Natural killer cell (primary cell): ENCODE measurements around the gene ITGB2. TPM values are rescaled to one million over a fixed set of nuclear protein-coding genes. Genes with fewer than 3 reads are reported as not detected.

Source experiments
- ATAC-seq, 3 donors: fragments of 150-1000 bp in 2 of 3; fragments of 200-7000 bp in 1 of 3; cut with Tn5 transposase; 1 replicate in 1 of 3; 2 replicates in 2 of 3; pipeline ENCODE4 v1.10.0; 2021; ENCODE audit warnings: mild to moderate bottlenecking in 2 of 3, moderate library complexity in 2 of 3
- DNase-seq, 2 donors: peaks; one replicate each; pipeline versions ENCODE4 v3.0.0 to v3.0.0-alpha.2; 2013 to 2021; ENCODE audit warnings: mixed read lengths in 1 of 2
- H3K27ac ChIP-seq: one replicate; pipeline ENCODE4 v1.5.1; 2013; ENCODE audit warnings: mild to moderate bottlenecking, low read length
- H3K27me3 ChIP-seq: one replicate; pipeline ENCODE4 v1.6.1; 2013; ENCODE audit warnings: low read length; ENCODE audit not compliant: control insufficient read depth, insufficient read depth
- H3K36me3 ChIP-seq: one replicate; pipeline ENCODE4 v1.6.1; 2013; ENCODE audit warnings: low read length; ENCODE audit not compliant: control insufficient read depth, insufficient read depth
- H3K4me1 ChIP-seq: one replicate; pipeline ENCODE4 v1.6.1; 2013; ENCODE audit warnings: low read length; ENCODE audit not compliant: control insufficient read depth, insufficient read depth
- H3K4me3 ChIP-seq: one replicate; pipeline ENCODE4 v1.5.1; 2013; ENCODE audit warnings: low read length
- H3K9me3 ChIP-seq: one replicate; pipeline ENCODE4 v1.6.1; 2013; ENCODE audit warnings: low read length; ENCODE audit not compliant: control insufficient read depth, insufficient read depth
- H3K27ac Mint-ChIP-seq, 2 donors: one replicate each; pipeline ENCODE4 v1.8.0; 2022; ENCODE audit warnings: mild to moderate bottlenecking in 2 of 2, mixed read lengths in 2 of 2, moderate library complexity in 1 of 2
- H3K27me3 Mint-ChIP-seq, 2 donors: one replicate each; pipeline ENCODE4 v1.8.0; 2022; ENCODE audit warnings: low read depth in 2 of 2, mixed read lengths in 2 of 2
- H3K36me3 Mint-ChIP-seq: one replicate; pipeline ENCODE4 v1.8.0; 2022; ENCODE audit warnings: mixed read lengths
- H3K4me1 Mint-ChIP-seq, 2 donors: one replicate each; pipeline ENCODE4 v1.8.0; 2022; ENCODE audit warnings: mixed read lengths in 2 of 2
- H3K4me3 Mint-ChIP-seq: one replicate; pipeline ENCODE4 v1.8.0; 2022; ENCODE audit warnings: mild to moderate bottlenecking, moderate library complexity, mixed read lengths
- H3K9me3 Mint-ChIP-seq, 2 donors: one replicate each; pipeline ENCODE4 v1.8.0; 2022; ENCODE audit warnings: mixed read lengths in 2 of 2
- WGBS: methylation state at CpG from one replicate; pipeline ENCODE4 v1.1.7; 2013; ENCODE audit warnings: missing lambda C conversion rate; ENCODE audit not compliant: insufficient coverage; 5-methylcytosine and 5-hydroxymethylcytosine counted together
- intact Hi-C: fragments of 100-400 bp; cut with micrococcal nuclease; formaldehyde crosslinking; loops from one replicate; pipeline ENCODE4 v1.14.2; 2022
- total RNA-seq, 4 donors: library from RNA; stranded (reverse); fragments of 120-200 nt in 1 of 4; gene quantifications; one replicate each; pipeline versions ENCODE4 v1.2.3 to v1.2.4, GENCODE V29; 2013 to 2022
- TF ChIP-seq, protein P1 (sequence below): fragments of 200-600 bp; IDR thresholded peaks from one replicate; pipeline ENCODE4 v1.8.0; 2022; ENCODE audit warnings: antibody characterized with exemption

The ITGB2 gene
- total RNA-seq, 3 donors from 2014 or later (not counting 1 experiment from before 2014, with no cell fraction given): 1,223 to 1,393 (median 1,250) TPM

DNA sequence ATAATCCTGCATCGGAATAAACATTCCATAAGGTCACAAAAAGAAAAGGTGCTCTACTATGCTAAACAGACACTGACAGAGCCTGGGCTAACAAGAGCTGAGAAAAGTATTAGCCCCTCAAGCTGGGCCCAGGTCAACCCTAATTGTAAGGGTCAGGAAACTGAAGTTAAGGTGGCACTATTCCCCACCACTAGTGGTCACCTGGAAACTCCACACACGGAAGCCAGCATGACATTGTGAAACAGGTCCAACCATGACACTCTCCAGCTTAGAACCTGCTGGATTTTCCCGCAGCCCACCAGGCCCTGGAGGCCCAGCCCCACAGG, 48.4 kb downstream of the ITGB2 start:
- H3K4me1 Mint-ChIP-seq: peaks cover 60 to 63% of the 10 kb centered on the region in 2 donors
- H3K4me3 ChIP-seq: peak overlapping the region; percentile 52
- peaks cover 62% of the 10 kb centered on the region for H3K4me1 ChIP-seq
- TF ChIP-seq, protein P1, sequence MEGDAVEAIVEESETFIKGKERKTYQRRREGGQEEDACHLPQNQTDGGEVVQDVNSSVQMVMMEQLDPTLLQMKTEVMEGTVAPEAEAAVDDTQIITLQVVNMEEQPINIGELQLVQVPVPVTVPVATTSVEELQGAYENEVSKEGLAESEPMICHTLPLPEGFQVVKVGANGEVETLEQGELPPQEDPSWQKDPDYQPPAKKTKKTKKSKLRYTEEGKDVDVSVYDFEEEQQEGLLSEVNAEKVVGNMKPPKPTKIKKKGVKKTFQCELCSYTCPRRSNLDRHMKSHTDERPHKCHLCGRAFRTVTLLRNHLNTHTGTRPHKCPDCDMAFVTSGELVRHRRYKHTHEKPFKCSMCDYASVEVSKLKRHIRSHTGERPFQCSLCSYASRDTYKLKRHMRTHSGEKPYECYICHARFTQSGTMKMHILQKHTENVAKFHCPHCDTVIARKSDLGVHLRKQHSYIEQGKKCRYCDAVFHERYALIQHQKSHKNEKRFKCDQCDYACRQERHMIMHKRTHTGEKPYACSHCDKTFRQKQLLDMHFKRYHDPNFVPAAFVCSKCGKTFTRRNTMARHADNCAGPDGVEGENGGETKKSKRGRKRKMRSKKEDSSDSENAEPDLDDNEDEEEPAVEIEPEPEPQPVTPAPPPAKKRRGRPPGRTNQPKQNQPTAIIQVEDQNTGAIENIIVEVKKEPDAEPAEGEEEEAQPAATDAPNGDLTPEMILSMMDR: no peak
- intact Hi-C loops: no loop called here
- H3K27me3 Mint-ChIP-seq: no peaks in the 10 kb centered on the region
- no peaks in the 10 kb centered on the region for H3K9me3 ChIP-seq
- no peak for ATAC-seq
- peak overlapping the region; percentile 92 to 93 for H3K27ac Mint-ChIP-seq
- H3K27me3 ChIP-seq: no peaks in the 10 kb centered on the region
- 7% methylated on average over 3 of the region's 3 CpGs for WGBS
- peak overlapping the region; percentile 94 for H3K4me3 Mint-ChIP-seq
- H3K36me3 Mint-ChIP-seq: no peaks in the 10 kb centered on the region
- no peaks in the 10 kb centered on the region for H3K36me3 ChIP-seq
- H3K27ac ChIP-seq: peak overlapping the region; percentile 34
- H3K9me3 Mint-ChIP-seq: no peaks in the 10 kb centered on the region
- DNase-seq: no peak

DNA sequence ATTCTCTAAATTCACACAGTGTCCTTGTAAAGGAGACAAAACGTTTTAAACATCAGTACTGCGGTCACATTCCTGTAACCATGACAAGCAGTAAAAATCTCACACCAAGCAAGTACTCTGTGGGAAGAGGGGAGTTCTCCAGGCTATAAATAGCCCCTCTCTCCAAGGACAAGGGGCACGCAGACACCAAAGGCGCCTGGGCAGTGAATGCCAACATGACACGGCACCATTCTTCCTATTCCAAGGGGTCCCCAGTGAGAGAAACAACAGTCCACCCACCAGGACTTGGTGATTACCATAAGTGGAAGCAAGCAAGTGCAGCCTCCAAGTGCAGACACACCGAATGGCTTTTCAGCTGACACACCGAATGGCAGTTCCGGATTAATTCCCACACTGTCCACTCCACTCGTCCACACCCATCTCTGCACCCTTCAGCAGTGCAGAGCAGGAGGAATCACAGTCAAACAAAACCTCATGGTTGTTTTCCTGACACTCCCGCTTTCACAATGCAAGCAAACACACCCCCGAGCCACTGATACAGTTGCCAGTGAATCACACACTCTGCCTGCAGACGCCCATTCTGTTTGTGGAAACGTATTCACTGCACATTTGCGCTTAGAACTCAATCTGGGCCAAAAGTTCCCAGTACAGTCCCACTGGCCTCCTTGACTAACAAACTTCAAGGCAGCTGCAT, 49.0 kb downstream of the ITGB2 start:
- H3K27ac ChIP-seq: no peak overlapping the region
- H3K4me3 ChIP-seq: peak overlapping the region; percentile 52
- peaks cover 67% of the 10 kb centered on the region for H3K4me1 ChIP-seq
- TF ChIP-seq, protein P1: no peak
- no peaks in the 10 kb centered on the region for H3K27me3 ChIP-seq
- Mint-ChIP-seq H3K27ac (peak overlapping the region; percentile 92 to 93), H3K4me3 (peak overlapping the region; percentile 94), H3K27me3 (no peaks in the 10 kb centered on the region), H3K4me1 (peaks cover 65 to 69% of the 10 kb centered on the region in 2 donors), H3K9me3 (no peaks in the 10 kb centered on the region), H3K36me3 (no peaks in the 10 kb centered on the region)
- DNase-seq (peak in 1 of 2 donors; percentile 47), ATAC-seq (no peak)
- H3K9me3 ChIP-seq: no peaks in the 10 kb centered on the region
- intact Hi-C loops: no loop called here
- H3K36me3 ChIP-seq: peaks cover 3% of the 10 kb centered on the region
- 40% methylated on average over 12 of the region's 14 CpGs for WGBS

DNA sequence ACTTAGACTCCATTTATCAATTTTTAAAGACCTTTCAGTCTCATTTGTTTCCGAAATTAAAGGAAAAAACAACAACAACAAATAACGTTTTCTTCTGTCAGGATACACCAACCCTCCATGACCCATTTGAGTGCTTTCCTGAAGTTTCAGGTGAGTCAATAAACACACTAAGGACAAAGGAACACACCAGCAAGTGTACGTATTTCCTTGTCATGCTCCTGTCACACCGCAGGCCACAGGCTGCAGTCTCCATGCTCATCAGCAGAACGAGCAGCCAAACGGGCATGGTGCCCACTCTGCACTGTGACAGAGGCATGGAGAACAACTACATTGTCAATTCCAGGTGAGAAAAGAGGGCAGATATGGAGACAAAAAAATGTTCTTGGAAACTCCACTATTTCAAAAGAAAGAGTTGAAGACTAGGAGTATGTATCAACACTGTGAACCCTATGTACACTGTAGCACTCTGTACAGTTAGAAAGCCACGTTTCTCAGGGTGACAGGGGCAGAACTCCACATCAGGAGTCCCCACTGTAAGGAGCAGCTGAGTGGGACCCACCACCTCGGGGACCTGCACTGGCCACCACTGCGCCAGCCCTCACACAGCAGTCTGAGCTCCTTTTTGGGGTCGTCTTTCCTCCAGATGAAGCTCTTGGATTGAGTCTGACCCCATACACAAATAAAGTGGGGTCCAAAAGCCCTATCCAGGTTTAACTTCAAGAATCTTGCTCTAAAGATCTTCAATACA, 49.8 kb downstream of the ITGB2 start:
- H3K27me3 Mint-ChIP-seq: no peaks in the 10 kb centered on the region
- H3K36me3 Mint-ChIP-seq: no peaks in the 10 kb centered on the region
- no peaks in the 10 kb centered on the region for H3K9me3 Mint-ChIP-seq
- TF ChIP-seq, protein P1: no peak
- ATAC-seq (no peak), DNase-seq (peak in 1 of 2 donors; percentile 62)
- peak overlapping the region; percentile 60 for H3K4me3 Mint-ChIP-seq
- 67% methylated on average over 10 of the region's 10 CpGs for WGBS
- Histone ChIP-seq H3K4me3 (no peak overlapping the region), H3K4me1 (peaks cover 72% of the 10 kb centered on the region), H3K36me3 (peaks cover 3% of the 10 kb centered on the region), H3K27me3 (no peaks in the 10 kb centered on the region), H3K9me3 (no peaks in the 10 kb centered on the region), H3K27ac (no peak overlapping the region)
- H3K27ac Mint-ChIP-seq: peak overlapping the region; percentile 92 to 93
- intact Hi-C loops: no loop called here
- H3K4me1 Mint-ChIP-seq: peaks cover 73 to 76% of the 10 kb centered on the region in 2 donors
